GM18505 (cell line): ENCODE measurements around the gene GNRH2.
"Not testable (repeated sequence)": the region's sequence is repeated elsewhere in the genome, so short reads cannot be mapped to it uniquely, and the experiment has no call there.

ENCODE experiments used
- ATAC-seq: cut with Tn5 transposase; IDR thresholded peaks from one replicate; pipeline ENCODE4 v1.9.1; 2021; ENCODE audit not compliant: unreplicated experiment
- POLR2A ChIP-seq: IDR thresholded peaks from 4 replicates; pipeline ENCODE4 v1.6.1; 2011; ENCODE audit warnings: borderline replicate concordance; ENCODE audit not compliant: insufficient read depth, insufficient read length; ENCODE audit errors: extremely low read depth

Gene GNRH2

DNA sequence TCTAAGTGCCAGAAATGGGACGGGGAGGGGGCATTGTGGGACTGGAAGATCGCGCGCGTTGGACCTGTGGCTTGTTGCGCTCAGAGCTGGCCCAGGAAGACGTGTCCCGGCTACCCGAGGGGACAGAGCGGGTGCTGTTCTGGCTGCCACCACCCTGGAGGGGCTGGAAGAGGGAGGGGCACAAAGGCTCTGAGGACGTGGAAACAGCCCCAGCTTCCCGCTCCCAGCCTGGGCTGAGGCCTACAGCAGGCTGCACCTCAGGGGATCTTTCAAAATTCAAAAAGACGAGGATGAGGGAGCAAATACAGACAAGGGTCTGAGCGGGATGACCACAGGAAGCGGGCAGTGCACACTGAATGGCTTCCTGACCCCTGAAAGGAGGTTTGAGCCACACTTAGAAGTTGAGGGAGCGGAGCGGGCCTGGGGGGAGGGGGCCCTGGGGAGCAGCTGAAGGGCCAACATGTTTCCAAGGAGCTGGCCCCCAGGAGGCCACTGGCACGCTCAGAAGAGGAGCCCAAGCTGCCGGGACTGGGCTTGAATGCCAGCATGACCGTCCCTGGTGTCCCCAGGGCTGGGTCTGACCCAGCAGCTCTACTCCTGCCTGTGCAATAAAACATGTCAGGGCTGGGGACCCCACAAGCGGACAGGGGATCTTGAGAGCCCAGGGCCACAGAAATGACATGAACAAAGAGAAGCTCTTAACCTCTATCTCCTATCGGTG lies 29.3 kb downstream of the GNRH2 start:
- ATAC-seq = no peak
- no peak for TF ChIP-seq POLR2A

DNA sequence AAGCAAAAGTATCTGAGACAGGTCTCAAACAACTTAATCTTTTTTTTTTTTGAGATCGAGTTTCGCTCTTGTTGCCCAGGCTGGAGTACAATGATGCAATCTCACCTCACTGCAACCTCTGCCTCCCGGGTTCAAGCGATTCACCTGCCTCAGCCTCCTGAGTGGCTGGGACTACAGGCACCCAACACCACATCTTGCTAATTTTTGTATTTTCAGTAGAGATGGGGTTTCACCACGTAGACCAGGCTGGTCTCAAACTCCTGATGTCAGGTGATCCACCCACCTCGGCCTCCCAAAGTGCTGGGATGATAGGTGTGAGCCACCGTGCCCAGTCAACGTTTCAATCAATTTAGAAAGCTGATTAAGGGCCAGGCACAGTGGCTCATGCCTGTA lies 29.8 kb downstream of the GNRH2 start:
- not testable (repeated sequence) for ATAC-seq

DNA sequence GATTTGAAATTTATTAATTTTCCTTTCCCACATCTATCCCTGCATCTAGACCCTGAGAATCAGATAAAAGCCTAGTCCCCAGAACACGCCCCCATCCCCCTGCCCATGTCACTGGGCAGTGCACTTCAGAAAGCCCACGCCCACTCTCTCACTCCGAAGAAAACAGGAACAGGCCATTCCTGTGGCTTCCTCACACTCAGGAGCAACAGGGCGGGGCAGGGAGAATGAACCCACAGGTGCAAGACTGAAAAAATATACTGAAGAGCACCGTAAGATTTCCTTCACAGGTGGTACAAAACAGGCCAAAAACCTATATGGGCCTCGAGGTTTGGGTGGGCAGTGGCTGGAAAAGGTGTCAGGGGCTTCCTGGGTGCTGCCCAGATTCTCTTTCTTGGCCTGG lies 31.4 kb downstream of the GNRH2 start:
- TF ChIP-seq POLR2A = no peak
- ATAC-seq = no peak

DNA sequence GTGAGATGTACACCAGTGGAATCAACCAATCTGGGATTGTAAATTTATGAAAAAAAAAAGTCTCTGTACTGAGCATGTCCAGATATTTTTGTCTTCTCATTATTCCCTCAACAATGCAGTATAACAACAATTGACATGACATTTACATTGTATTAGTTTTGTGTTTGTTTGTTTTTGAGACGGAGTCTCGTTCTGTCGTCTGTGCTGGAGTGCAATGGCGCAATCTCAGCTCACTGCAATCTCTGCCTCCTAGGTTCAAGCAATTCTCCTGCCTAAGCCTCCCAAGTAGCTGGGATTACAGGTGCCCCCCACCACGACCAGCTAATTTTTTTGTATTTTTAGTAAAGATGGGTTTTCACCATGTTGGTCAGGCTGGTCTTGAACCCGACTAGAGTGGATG lies 31.9 kb downstream of the GNRH2 start:
- ATAC-seq = not testable (repeated sequence)

DNA sequence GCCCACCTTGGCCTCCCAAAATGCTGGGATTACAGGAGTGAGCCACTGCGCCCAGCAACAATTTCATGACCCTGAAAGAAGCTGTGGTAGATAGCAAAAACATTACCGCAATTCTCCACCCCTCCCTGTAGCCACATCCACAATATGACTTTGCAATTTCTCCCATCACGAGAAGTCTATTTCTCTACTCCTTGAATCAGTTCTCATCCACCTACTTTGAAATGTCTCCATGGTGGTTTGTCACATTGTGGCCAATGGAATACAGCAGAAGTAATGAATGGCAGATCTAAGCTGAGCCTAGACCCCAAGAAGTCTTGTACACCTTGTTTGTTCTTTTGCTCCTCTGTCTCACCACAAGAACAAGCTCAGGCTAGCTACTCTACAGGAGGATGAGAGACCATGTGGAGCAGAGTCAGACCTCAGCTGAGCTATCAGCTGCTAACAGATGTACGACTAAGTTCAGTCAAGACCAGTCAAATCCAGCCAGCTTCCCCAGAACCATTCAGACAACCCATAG lies 34.3 kb downstream of the GNRH2 start:
- no peak for ATAC-seq
- TF ChIP-seq POLR2A = no peak

DNA sequence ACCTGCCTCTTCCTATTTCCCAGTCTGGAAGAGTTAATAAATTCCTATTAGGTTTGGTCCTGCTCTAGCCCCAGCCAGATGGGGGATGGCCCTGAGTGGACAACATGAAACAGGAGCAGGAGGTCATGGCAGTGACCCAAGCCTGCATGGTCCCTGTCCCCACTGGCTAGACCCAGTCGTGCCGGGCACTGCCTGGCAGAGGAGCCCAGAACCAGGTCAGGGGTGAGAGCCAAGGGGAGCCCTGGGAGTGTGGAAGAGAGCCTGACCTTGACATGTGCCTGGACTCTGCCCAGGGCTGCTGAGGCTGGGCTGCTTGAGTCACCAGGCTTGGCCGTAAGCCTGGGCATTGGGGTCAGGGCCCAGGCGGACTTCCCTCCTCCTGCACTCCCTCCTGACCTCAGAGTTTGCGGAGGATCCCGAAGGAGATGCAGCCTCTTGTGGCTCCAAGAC lies 37.5 kb downstream of the GNRH2 start:
- ATAC-seq = no peak
- TF ChIP-seq POLR2A = no peak

DNA sequence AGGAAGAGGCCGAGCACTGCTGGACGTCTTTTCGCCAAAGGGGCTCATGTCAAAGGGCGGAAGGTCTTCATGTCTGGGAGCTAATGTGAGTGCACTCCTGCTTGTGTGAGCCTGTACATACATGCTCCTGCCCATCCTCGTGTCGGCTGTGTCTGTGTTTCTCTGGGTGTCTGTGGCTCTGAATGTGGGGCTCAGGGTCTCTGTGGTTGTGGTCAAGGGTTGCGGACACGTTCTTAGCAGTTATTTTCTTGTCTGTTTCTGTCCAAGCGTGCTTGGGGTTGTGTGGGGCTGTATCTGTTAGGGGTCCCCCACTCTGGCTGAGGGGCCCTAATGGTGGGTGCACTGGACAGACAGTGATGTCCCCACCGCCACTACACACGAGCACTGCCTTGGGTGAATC lies 38.2 kb downstream of the GNRH2 start:
- no peak for ATAC-seq
- TF ChIP-seq POLR2A = no peak

DNA sequence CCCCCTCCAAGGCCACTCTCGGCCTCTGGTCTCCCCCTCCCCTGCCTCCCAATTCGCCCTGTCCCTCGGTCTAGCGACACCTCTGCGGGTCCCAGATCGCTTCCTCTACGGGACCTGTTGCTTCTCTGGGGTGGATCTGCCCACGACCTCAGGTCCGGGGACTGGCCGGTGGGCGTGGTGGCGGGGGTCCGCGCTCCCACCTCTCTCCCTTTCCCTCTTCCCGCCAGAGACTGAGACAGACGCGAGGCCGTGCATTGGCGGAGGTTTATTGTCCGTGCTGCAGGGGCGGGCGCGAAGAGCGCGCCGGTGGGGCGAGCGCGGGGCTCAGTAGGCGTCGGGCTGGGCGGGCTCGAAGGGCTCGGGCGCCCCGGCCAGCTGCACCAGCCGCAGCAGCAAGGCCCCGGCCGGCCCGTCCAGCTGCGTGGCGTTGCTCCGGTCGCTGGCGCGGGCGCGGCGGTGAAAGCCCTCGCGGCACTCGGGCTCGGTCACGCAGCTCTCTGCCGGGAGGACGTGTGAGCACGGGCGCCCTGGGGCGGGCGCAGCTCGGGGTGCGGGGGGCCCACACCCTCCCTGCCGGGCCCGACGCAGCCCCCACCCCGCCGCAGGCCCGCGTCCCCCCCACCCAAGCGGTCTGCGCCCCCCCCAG lies 39.0 kb downstream of the GNRH2 start:
- ATAC-seq = no peak
- TF ChIP-seq POLR2A = no peak

DNA sequence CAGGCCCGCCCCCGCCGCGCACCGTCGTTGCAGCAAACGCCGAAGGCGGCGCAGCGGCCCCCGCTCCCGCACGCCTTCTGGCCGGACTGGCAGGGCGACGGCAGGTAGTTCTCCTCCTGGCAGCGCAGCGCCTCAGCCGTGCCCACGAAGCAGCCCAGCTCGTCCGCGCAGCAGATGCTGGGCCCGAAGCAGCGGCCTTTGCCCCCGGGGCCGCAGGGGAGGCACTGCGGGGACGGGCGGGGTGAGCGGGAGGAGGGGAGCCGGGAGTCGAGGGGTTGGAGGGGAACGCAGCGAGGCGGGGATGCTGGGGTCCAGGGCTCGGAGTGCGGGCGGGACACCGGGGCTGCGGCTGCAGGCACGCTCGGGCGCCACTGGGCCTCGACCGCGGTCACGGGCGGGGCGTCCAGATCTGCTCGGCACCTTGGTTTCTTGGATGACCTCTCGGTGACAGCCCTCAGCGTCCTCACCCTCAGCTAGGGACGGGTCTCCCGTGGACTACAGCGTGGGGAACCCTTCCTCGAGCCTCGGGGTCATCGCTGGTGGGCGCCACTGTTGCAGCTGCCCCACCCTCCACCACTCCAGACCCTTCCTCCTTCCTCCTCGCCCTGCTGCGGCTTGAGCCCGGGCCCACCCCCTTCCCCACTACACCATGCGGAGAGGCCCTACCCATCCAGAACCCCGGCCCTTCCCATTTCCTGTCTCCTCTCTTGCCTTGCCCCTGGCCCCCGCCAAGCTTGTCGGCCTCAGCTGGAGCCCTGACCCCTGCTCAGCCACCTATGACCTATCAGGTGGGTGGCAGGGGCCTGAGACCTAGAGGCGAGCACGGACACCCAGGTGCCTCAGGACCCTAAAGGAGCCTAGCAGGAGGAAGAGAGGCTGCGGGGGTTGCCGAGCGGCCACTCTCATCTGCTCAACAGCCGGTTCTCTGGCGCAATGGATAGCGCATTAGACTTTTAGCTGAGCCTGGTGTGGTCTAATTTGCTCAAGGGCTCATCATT lies 39.8 kb downstream of the GNRH2 start:
- TF ChIP-seq POLR2A = no peak
- no peak for ATAC-seq

DNA sequence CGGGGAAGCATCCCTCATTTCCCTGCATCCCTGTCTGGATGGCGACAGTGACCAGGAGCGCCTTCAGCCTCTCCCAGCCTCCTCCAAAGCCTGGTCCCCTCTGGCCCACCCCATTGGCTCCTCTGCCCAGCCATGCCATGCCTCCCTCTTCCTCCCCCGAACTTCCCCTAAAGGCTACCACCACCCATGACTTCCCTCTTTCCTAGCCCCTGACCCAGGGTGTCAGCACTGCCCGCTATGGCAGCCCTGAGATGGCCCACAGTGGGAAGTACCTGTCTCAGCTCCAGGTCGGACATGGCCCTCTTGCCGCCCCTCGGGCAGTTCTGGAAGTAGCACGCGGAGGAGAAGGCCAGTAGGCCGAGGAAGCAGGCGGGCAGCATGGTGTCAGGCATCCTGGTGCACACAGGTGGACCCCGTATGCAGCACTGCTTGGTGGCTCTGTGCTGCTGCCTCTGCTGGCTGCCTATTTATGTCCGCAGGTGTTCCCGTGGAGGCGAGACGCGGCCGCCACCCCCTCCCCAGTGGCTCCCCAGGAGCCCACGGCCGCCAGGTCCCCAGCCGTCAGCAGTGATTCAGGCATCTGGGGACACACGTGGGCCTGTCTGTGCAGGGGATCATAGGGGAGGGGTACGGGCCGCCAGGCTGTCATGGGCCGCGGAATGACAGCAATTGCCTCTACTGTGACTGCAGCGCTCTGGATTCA lies 41.0 kb downstream of the GNRH2 start, which contains the start of gene AVP:
Gene AVP, minus strand, starts transcription at position 442 of the 703 bp plus-strand sequence. Its CDS starts 50 bp downstream, at position 392.
- TF ChIP-seq POLR2A = no peak
- no peak for ATAC-seq

DNA sequence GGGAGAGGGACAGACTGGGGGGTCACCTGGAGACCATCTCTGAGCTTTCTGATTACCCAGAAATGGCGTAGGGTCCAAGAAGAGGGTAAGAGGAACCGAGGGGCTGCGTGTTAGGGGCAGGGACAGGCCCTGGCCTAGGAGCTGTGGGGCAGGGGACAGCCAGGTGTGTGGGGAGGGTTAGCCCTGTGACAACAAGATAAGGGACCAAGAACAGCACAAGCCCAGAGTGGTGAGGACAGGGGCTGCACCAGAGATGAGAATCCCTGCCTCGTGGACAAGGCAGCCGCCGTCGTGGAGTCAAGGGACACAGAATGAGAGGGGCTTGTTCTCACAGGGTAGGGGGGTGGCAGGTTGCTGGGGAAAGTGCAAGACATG lies 41.6 kb downstream of the GNRH2 start:
- TF ChIP-seq POLR2A = no peak
- ATAC-seq = no peak

DNA sequence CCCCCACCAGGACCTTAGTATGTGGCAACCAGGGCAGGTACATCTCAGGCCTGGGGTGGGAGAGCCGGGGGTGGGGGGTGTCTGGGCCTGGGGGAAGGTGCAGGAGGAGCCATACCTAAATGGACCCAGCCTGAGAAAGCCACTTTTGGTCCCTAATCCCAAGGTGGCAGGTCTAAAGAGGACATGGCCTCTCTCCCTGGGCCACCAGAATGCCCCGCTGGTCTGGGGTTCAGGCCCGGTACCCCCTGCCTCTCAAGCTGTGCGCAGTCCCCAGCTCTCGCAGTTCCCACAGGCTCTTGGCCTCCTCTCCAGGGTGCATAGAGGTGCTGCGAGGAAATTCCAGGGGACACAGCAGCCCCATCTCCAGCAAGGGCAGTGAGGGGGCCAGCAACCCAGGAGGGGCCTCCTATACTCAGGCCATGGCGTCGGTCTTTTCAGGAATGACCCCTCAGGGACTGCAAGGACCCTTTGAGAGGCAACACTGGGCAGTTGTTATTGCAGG lies 42.2 kb downstream of the GNRH2 start:
- no peak for ATAC-seq
- no peak for TF ChIP-seq POLR2A

DNA sequence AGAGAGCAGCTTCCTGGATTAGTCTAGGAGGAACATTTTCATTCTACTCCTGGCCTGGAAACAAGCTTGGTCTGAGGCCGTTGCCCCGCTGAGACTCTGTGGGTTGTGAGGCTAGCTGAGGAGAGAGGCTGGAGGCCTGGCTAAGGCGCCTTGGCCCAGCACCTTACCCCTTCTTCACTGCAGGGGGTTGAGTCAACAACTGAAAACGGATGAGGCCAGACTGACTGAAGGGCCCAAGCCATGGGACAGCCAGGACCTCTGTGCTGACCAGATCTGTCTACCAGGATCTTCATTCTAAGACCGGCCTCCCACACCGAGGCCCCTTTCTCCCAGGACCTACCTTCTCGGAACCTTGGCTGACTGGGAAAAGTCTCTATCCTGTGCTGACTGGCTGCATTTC lies 44.6 kb downstream of the GNRH2 start:
- ATAC-seq = no peak
- no peak for TF ChIP-seq POLR2A

DNA sequence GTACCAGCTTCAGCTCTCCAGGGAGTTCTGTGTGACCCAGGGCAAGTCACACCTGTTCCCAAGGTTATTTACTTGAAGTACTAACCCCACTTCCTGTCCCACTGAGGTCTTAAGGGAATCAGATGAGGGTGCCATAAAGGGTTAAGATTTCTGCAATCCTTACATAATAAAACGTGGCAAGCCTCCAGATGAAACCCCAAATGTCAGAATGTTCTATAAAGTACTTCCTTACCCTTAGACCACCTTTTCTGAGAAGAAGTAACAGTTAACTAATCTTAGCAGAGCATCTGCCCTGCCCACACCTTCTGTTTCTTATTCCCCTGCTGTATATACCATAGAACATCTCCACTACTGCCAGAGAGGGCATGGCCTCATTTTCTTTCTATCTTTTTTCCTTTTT lies 47.1 kb downstream of the GNRH2 start:
- ATAC-seq = no peak
- TF ChIP-seq POLR2A = no peak
